Neuronal stem cell (in vitro differentiated cells): ENCODE measurements around the gene SCFD1.

Experiments
- DNase-seq: peaks from one replicate; pipeline ENCODE4 v3.0.0-alpha.2; 2013; ENCODE audit warnings: low spot score
- H2AFZ ChIP-seq: one replicate; pipeline ENCODE4 v1.6.1; 2013; ENCODE audit warnings: mild to moderate bottlenecking, low read length, inconsistent platforms
- H2AK5ac ChIP-seq: 2 replicates; pipeline ENCODE4 v1.6.1; 2013; ENCODE audit warnings: low read depth, mild to moderate bottlenecking, inconsistent platforms, low read length, moderate library complexity, mixed read lengths
- H2BK120ac ChIP-seq: 2 replicates; pipeline ENCODE4 v1.6.1; 2013; ENCODE audit warnings: low read depth, mild to moderate bottlenecking, inconsistent platforms, low read length, moderate library complexity, mixed read lengths
- H2BK12ac ChIP-seq: one replicate; pipeline ENCODE4 v1.6.1; 2013; ENCODE audit warnings: low read length, inconsistent platforms
- H2BK15ac ChIP-seq: 2 replicates; pipeline ENCODE4 v1.6.1; 2013; ENCODE audit warnings: mild to moderate bottlenecking, low read length, inconsistent platforms, mixed read lengths
- H2BK5ac ChIP-seq: one replicate; pipeline ENCODE4 v1.6.1; 2013; ENCODE audit warnings: inconsistent platforms, mild to moderate bottlenecking, low read length, moderate library complexity
- H3K14ac ChIP-seq: one replicate; pipeline ENCODE4 v1.6.1; 2013; ENCODE audit warnings: low read length, inconsistent platforms
- H3K18ac ChIP-seq: 2 replicates; pipeline ENCODE4 v1.6.1; 2013; ENCODE audit warnings: low read length, inconsistent platforms
- H3K23ac ChIP-seq: 2 replicates; pipeline ENCODE4 v1.6.1; 2013; ENCODE audit warnings: low read depth, mild to moderate bottlenecking, mixed read lengths, low read length, inconsistent platforms; ENCODE audit not compliant: poor library complexity
- H3K27ac ChIP-seq: replicated peaks from 3 replicates; pipeline ENCODE4 v1.5.1; 2013; ENCODE audit warnings: low read length, inconsistent platforms
- H3K27me3 ChIP-seq, 3 experiments: 2 replicates each; pipeline ENCODE4 v1.6.1; 2013; ENCODE audit warnings: low read length in 3 of 3, mild to moderate bottlenecking in 2 of 3, inconsistent platforms in 1 of 3, low read depth in 1 of 3, mixed read lengths in 1 of 3, moderate library complexity in 1 of 3; ENCODE audit not compliant: control insufficient read depth in 3 of 3, insufficient read depth in 3 of 3
- H3K36me3 ChIP-seq, 2 donors: replicated peaks in 1 of 2; 2 replicates each; pipeline ENCODE4 v1.6.1; 2013; ENCODE audit warnings: low read length in 2 of 2; ENCODE audit not compliant: control insufficient read depth in 2 of 2, insufficient read depth in 2 of 2
- H3K4ac ChIP-seq: 2 replicates; pipeline ENCODE4 v1.6.1; 2013; ENCODE audit warnings: inconsistent platforms, mild to moderate bottlenecking, low read length, moderate library complexity
- H3K4me1 ChIP-seq, 2 donors: 1 replicate in 1 of 2; 2 replicates in 1 of 2; pipeline ENCODE4 v1.6.1; 2013; ENCODE audit warnings: low read length in 2 of 2, low read depth in 1 of 2; ENCODE audit not compliant: control insufficient read depth in 2 of 2, insufficient read depth in 1 of 2
- H3K4me2 ChIP-seq: one replicate; pipeline ENCODE4 v1.6.1; 2013; ENCODE audit warnings: mild to moderate bottlenecking, low read length, inconsistent platforms; ENCODE audit not compliant: insufficient read depth, poor library complexity, severe bottlenecking
- H3K4me3 ChIP-seq, 2 donors: 2 replicates each; pipeline ENCODE4 v1.5.1; 2013; ENCODE audit warnings: low read length in 2 of 2, mild to moderate bottlenecking in 2 of 2, inconsistent platforms in 1 of 2, moderate library complexity in 1 of 2
- H3K79me1 ChIP-seq: one replicate; pipeline ENCODE4 v1.6.1; 2013; ENCODE audit warnings: low read depth, mild to moderate bottlenecking, inconsistent platforms, low read length, moderate library complexity
- H3K9ac ChIP-seq: one replicate; pipeline ENCODE4 v1.6.1; 2013; ENCODE audit warnings: mild to moderate bottlenecking, low read depth, low read length, inconsistent platforms; ENCODE audit not compliant: poor library complexity
- H3K9me3 ChIP-seq, 2 donors: replicated peaks in 1 of 2; 2 replicates each; pipeline versions ENCODE3 to v1.6.1; 2013; ENCODE audit warnings: low read length in 2 of 2, mild to moderate bottlenecking in 2 of 2, inconsistent platforms in 1 of 2, low read depth in 1 of 2, mixed read lengths in 1 of 2, moderate library complexity in 1 of 2; ENCODE audit not compliant: control insufficient read depth in 2 of 2, insufficient read depth in 1 of 2
- H4K8ac ChIP-seq: one replicate; pipeline ENCODE4 v1.6.1; 2013; ENCODE audit warnings: low read depth, mild to moderate bottlenecking, inconsistent platforms, low read length, moderate library complexity
- H4K91ac ChIP-seq: one replicate; pipeline ENCODE4 v1.6.1; 2013; ENCODE audit warnings: low read length, low read depth, mild to moderate bottlenecking, inconsistent platforms; ENCODE audit not compliant: poor library complexity
- WGBS, 2 donors: extraction: QIAGEN DNeasy Blood & Tissue Kit; methylation state at CpG; one replicate each; pipeline ENCODE4 v1.1.7; 2013; ENCODE audit warnings: missing lambda C conversion rate in 2 of 2, mixed read lengths in 1 of 2; ENCODE audit not compliant: insufficient read length in 2 of 2, insufficient replicate concordance in 1 of 2; ENCODE audit errors: extremely low coverage in 2 of 2; 5-methylcytosine and 5-hydroxymethylcytosine counted together

The SCFD1 gene

GRCh38 chr14:30608533-30609006 lies 13.5 kb upstream of the SCFD1 start:
- no peak overlapping the region for H3K14ac ChIP-seq
- H2BK120ac ChIP-seq = no peak overlapping the region
- H3K4ac ChIP-seq = no peak overlapping the region
- H3K9ac ChIP-seq = no peak overlapping the region
- no peak overlapping the region for H3K4me2 ChIP-seq
- H3K18ac ChIP-seq = no peak overlapping the region
- no peak overlapping the region for H2BK5ac ChIP-seq
- H3K79me1 ChIP-seq = no peaks in the 10 kb centered on the region
- H2AK5ac ChIP-seq = no peak overlapping the region
- no peak overlapping the region for H3K27ac ChIP-seq
- H2BK15ac ChIP-seq = no peak overlapping the region
- H3K36me3 ChIP-seq = peaks cover 9 to 100% of the 10 kb centered on the region in 2 donors
- no peak overlapping the region for H3K23ac ChIP-seq
- no peak overlapping the region for H3K4me3 ChIP-seq
- H4K8ac ChIP-seq = no peak overlapping the region
- no CpG with 5 or more reads among the region's 5 CpGs for WGBS, 2 donors
- H4K91ac ChIP-seq = no peak overlapping the region
- no peak overlapping the region for H2AFZ ChIP-seq
- no peaks in the 10 kb centered on the region for H3K4me1 ChIP-seq
- H3K9me3 ChIP-seq = peaks cover 0 to under 1% of the 10 kb centered on the region in 2 donors
- DNase-seq = no peak
- no peak overlapping the region for H2BK12ac ChIP-seq
- H3K27me3 ChIP-seq = no peaks in the 10 kb centered on the region

GRCh38 chr14:30610787-30611343 lies 11.3 kb upstream of the SCFD1 start:
- H3K4me2 ChIP-seq = no peak overlapping the region
- WGBS, 2 donors = no CpG with 5 or more reads among the region's 6 CpGs
- H3K27ac ChIP-seq = no peak overlapping the region
- peaks cover 10 to 100% of the 10 kb centered on the region in 2 donors for H3K36me3 ChIP-seq
- no peak for DNase-seq
- H2BK15ac ChIP-seq = no peak overlapping the region
- no peak overlapping the region for H2AFZ ChIP-seq
- no peak overlapping the region for H3K9ac ChIP-seq
- no peak overlapping the region for H3K14ac ChIP-seq
- H3K18ac ChIP-seq = no peak overlapping the region
- H4K91ac ChIP-seq = no peak overlapping the region
- no peak overlapping the region for H4K8ac ChIP-seq
- H3K4me1 ChIP-seq = no peaks in the 10 kb centered on the region
- H3K27me3 ChIP-seq = no peaks in the 10 kb centered on the region
- H3K79me1 ChIP-seq = no peaks in the 10 kb centered on the region
- H2BK12ac ChIP-seq = no peak overlapping the region
- no peak overlapping the region for H2AK5ac ChIP-seq
- no peak overlapping the region for H3K4me3 ChIP-seq
- H2BK5ac ChIP-seq = no peak overlapping the region
- H3K9me3 ChIP-seq = peaks cover 0 to 3% of the 10 kb centered on the region in 2 donors
- no peak overlapping the region for H2BK120ac ChIP-seq
- no peak overlapping the region for H3K23ac ChIP-seq
- no peak overlapping the region for H3K4ac ChIP-seq

GRCh38 chr14:30614155-30614554 lies 8.0 kb upstream of the SCFD1 start:
- no peak overlapping the region for H3K9ac ChIP-seq
- H3K4me1 ChIP-seq = no peaks in the 10 kb centered on the region
- no peak overlapping the region for H3K14ac ChIP-seq
- H3K4ac ChIP-seq = no peak overlapping the region
- DNase-seq = no peak
- peaks cover 0 to 3% of the 10 kb centered on the region in 2 donors for H3K9me3 ChIP-seq
- H2BK5ac ChIP-seq = no peak overlapping the region
- no peak overlapping the region for H3K23ac ChIP-seq
- no peak overlapping the region for H3K27ac ChIP-seq
- no peak overlapping the region for H3K4me3 ChIP-seq
- no peak overlapping the region for H2BK15ac ChIP-seq
- peaks cover 8 to 83% of the 10 kb centered on the region in 2 donors for H3K36me3 ChIP-seq
- no peak overlapping the region for H2BK120ac ChIP-seq
- no peaks in the 10 kb centered on the region for H3K79me1 ChIP-seq
- H2AK5ac ChIP-seq = no peak overlapping the region
- WGBS, 2 donors = no CpG with 5 or more reads among the region's 2 CpGs
- no peak overlapping the region for H4K91ac ChIP-seq
- no peak overlapping the region for H2BK12ac ChIP-seq
- H3K27me3 ChIP-seq = no peaks in the 10 kb centered on the region
- H2AFZ ChIP-seq = no peak overlapping the region
- H3K4me2 ChIP-seq = no peak overlapping the region
- H3K18ac ChIP-seq = no peak overlapping the region
- no peak overlapping the region for H4K8ac ChIP-seq

- Histone ChIP-seq H2AK5ac (no peak overlapping the region), H3K27ac (no peak overlapping the region), H3K4ac (no peak overlapping the region), H3K4me3 (no peak overlapping the region), H2BK120ac (no peak overlapping the region), H3K4me1 (no peaks in the 10 kb centered on the region), H3K79me1 (no peaks in the 10 kb centered on the region), H2BK12ac (no peak overlapping the region), H3K23ac (no peak overlapping the region), H4K91ac (no peak overlapping the region), H2AFZ (no peak overlapping the region), H4K8ac (no peak overlapping the region), H3K9ac (no peak overlapping the region), H3K14ac (no peak overlapping the region), H2BK15ac (no peak overlapping the region), H2BK5ac (no peak overlapping the region), H3K27me3 (no peaks in the 10 kb centered on the region), H3K9me3 (no peaks in the 10 kb centered on the region), H3K18ac (no peak overlapping the region), H3K4me2 (no peak overlapping the region), H3K36me3 (peaks cover 0 to 31% of the 10 kb centered on the region in 2 donors)
- no CpG with 5 or more reads among the region's 1 CpG for WGBS, 2 donors
- no peak for DNase-seq
Observed at GRCh38 chr14:30620178-30620577, 1.9 kb upstream of the SCFD1 start.
